Measurements from ENCODE around the gene GAPDHS.

Gene GAPDHS

DNA sequence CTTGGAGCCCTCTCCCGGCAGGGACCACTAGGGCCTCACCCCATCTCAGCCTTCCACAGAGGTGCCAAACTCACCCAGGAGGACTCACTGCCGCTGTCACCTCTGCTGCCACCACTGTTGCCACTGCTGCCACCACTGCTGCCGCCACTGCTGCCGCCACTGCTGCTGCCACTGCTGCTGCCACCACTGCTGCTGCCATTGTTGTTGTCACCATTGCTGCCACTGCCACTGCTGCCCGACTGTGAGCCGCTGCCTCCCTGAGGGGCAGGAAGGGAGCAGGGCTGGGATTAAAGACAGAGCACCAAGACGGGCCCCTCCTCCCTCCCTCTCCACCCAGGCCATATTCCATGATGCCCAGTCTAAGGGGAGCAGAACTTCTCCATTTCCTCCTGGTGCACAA is 21.9 kb upstream of the GAPDHS start:
- no peak for DNase-seq

- DNase-seq = no peak
Measured at GRCh38 chr19:35512831-35513627, 20.2 kb upstream of the GAPDHS start.

GRCh38 chr19:35513628-35514281 is 19.5 kb upstream of the GAPDHS start, which contains the start of gene DMKN:
Gene DMKN, minus strand, starts transcription at chr19:35513649. Its CDS starts 174 bp downstream, at chr19:35513475.
- DNase-seq = peak; percentile 11

- peak; percentile 12 for DNase-seq
Measured at GRCh38 chr19:35514282-35514809, 18.9 kb upstream of the GAPDHS start.

GRCh38 chr19:35516310-35516709 is 16.9 kb upstream of the GAPDHS start:
- no peak for DNase-seq

- no peak for DNase-seq
Measured at GRCh38 chr19:35517342-35517741, 15.9 kb upstream of the GAPDHS start.

- DNase-seq = no peak
Measured at GRCh38 chr19:35518313-35518712, 14.9 kb upstream of the GAPDHS start.

- DNase-seq = no peak
Measured at GRCh38 chr19:35519291-35519690, 14.0 kb upstream of the GAPDHS start.

DNA sequence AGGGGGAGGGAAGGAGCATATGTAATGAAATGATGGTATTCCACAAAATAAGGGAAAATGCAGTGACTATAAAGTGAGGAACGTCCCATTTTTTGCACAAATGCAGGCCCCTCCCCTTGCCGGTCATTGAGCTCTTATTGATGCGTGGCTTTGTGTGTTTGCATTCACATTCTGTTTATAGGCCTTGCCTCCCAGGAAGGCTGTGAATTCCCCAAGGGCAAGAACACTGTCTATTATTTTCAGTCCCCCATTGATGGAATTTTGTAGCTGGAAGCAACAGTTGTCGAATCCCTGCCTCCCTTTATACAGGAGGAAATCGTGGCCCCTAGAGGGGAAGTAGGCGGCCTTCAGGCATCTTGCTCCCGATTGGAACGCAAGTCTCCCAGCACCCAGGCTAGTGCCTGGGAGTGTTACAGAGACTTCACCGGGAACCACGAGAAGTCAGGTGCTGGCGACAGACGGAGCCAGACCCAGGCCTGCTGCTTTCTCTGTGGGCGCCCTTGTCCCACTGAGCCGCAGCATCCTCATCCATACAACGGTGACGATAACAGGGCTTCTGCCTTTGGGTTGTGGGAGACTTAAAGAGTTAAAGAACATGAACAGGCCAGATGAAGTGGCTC is 12.0 kb upstream of the GAPDHS start:
- DNase-seq = no peak

- DNase-seq = no peak
Measured at GRCh38 chr19:35522745-35523327, 10.4 kb upstream of the GAPDHS start.

GRCh38 chr19:35524181-35524837 is 8.9 kb upstream of the GAPDHS start:
- peak; percentile 54 for DNase-seq

- DNase-seq = no peak
Measured at GRCh38 chr19:35525873-35526272, 7.4 kb upstream of the GAPDHS start.

- no peak for DNase-seq
Measured at GRCh38 chr19:35528218-35529038, 4.8 kb upstream of the GAPDHS start, which contains the start of gene SBSN. Gene SBSN, minus strand, starts transcription at chr19:35528311. Its CDS starts 30 bp downstream, at chr19:35528281.

GRCh38 chr19:35529241-35530218 is 3.7 kb upstream of the GAPDHS start:
- DNase-seq = no peak

DNA sequence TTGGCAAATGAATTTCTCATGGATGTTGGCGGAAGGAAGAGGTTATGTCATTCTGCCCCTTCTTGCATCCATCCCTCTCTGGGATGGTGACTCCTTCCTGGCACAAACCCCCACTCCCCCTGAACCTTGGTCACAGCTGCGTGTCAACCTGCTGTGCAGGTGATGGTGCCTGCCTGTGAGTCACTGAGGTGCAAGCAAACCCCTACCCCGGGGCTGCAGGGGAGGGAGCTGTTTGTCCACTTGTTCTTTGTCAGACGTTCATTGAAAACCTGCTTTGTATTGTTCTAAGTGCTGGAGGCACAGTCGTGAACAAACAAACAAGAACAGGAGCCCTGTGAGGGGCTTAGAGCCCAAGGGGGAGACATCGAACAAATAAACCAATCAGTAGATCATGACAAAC is 2.0 kb upstream of the GAPDHS start:
- DNase-seq = no peak

DNA sequence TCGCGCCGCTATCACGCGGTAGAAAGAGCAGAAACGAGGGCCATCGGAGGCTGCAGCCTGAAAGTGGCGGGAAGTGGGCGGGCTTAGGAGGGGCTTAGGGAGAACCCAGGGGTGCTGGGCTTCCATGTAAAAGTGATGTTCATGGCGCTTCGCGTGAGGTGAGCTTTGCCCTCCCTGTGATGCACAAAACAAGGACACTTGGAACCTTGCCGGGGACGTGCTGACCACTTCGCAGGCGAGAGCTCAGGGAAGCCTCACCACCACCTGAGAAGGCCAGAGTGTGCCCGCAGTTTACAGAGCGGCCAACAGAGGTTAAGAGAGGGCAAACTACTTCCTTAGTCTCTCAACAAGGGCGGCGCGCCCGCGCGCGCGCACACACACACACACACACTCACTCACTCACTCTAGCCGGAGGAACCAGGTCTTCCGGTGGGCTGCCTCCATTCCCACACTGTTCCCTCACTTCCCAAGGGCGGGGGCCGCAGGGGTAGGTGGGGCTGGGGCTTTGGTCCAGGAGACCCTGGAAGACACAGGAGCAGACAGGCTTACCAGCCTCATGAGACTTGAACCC is 651 bp downstream of the GAPDHS start:
- DNase-seq = peak; percentile 29

DNA sequence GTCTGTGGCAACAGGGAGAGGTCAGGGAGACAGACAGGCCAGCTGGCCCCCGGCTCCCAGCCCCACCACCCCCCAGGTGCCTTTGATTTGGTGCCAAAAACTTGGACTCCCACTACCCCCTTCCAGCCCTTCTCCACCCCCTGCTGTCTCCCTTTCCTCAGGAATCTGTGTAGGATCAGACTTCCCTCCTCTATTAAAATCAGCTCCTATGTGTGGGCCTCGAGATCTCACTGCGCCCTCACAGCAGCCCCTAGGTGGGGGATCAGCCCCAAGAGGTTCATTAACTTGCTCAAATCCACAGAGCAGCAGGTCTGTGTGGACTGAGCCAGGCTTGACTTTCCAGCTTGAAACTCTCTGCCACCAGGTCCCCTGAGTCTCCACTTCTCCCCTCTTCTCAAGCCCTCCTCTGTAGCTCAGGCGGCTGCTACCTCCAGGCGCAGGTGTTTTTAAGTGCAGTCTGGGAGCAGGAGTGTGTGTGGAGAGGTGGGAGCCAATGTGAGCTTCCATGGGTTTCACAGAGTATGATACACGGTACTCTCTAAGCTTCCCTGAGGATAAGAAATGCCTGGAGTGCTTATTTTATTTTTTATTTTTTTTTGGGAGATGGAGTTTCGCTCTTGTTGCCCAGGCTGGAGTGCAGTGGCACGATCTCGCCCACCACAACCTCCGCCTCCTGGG is 1.7 kb downstream of the GAPDHS start:
- no peak for DNase-seq

DNA sequence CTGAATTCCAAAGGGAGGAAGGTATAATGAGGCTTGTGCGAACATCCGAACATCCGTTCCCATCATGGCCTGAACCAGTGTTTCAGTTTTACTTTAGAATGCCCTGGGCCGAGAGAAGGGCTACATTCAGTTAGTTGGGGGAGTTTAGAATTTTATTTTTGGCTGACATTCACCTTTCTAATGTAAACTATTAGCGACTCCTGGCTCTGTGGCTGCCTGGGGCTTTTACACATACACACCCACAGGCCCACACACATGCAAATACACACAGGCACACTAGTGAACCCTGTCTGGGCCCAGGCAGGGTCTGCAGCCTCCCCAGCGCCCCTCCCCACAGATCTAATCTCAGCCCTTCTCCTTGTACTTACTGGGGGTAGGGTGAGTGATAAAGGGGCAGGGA is 6.1 kb downstream of the GAPDHS start:
- DNase-seq = no peak

- DNase-seq = no peak
Measured at GRCh38 chr19:35539850-35540249, 6.6 kb downstream of the GAPDHS start.
